Uterus (tissue), 2 donors: ENCODE results near the gene GBP2.

Source experiments
- POLR2A ChIP-seq, 2 donors: fragments of 450-650 bp; IDR thresholded peaks; one replicate each; pipeline ENCODE4 v1.6.1; 2016; ENCODE audit warnings: antibody characterized with exemption in 2 of 2, mild to moderate bottlenecking in 1 of 2, moderate library complexity in 1 of 2
- TF ChIP-seq, protein P1 (sequence below), 4 experiments: fragments of 200-600 bp in 2 of 4; fragments of 450-650 bp in 2 of 4; sonication (generic) in 2 of 4; IDR thresholded peaks; one replicate each; pipeline ENCODE4 v1.5.1; 2016 to 2019; ENCODE audit warnings: antibody characterized with exemption in 4 of 4, mild to moderate bottlenecking in 2 of 4, moderate library complexity in 1 of 4

DNA sequence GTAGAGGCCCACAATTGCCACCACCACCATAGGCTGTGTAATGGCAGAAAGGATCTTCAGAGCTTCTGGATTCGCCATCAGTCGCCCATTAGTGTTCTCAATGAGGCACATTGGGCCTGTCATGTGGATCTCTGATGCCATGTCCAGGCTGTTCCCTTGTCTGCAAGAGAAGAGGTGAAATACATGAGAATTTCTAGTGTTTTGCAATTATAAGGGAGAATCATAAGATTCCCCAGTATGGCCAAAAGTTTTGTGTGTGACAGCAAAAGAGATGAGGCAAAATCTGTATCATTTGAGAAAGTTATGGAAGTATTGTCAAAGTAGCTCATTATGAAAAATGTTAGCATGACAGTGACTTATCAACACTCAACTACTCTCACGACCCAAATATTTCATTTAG lies 62.8 kb downstream of the GBP2 start:
- no peak for TF ChIP-seq POLR2A (IDR thresholded peaks at IDR 0.05)
- TF ChIP-seq, protein P1, sequence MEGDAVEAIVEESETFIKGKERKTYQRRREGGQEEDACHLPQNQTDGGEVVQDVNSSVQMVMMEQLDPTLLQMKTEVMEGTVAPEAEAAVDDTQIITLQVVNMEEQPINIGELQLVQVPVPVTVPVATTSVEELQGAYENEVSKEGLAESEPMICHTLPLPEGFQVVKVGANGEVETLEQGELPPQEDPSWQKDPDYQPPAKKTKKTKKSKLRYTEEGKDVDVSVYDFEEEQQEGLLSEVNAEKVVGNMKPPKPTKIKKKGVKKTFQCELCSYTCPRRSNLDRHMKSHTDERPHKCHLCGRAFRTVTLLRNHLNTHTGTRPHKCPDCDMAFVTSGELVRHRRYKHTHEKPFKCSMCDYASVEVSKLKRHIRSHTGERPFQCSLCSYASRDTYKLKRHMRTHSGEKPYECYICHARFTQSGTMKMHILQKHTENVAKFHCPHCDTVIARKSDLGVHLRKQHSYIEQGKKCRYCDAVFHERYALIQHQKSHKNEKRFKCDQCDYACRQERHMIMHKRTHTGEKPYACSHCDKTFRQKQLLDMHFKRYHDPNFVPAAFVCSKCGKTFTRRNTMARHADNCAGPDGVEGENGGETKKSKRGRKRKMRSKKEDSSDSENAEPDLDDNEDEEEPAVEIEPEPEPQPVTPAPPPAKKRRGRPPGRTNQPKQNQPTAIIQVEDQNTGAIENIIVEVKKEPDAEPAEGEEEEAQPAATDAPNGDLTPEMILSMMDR (IDR thresholded peaks at IDR 0.05), result no peak
